ENCODE results near the gene MDFI. TPM values are rescaled to one million over a fixed set of nuclear protein-coding genes. Genes with fewer than 3 reads are reported as not detected.

The MDFI gene
- total and polyA plus RNA-seq, 11 donors: 0.35 to 9.3 (median 2.2) TPM

GRCh38 chr6:41689171-41690008 is 51.1 kb downstream of the MDFI start:
- Histone ChIP-seq H3K9me3 (no peaks in the 10 kb centered on the region), H3K27me3 (no peaks in the 10 kb centered on the region), H3K36me3 (peaks cover 2 to 68% (median 59%) of the 10 kb centered on the region in 9 donors), H3K4me3 (no peak overlapping the region), H3K27ac (peak overlapping the region in 2 of 12 donors; percentile 11 to 51), H3K4me1 (peaks cover 0 to 39% (median 14%) of the 10 kb centered on the region in 12 donors)
- no peak for DNase-seq
- 61 to 76% (median 67%) methylated on average over 9 of the region's 9 CpGs for WGBS, 4 donors
- TF ChIP-seq CTCF (IDR thresholded peaks at IDR 0.05) (no peak), POLR2A (IDR thresholded peaks at IDR 0.05) (no peak)
- ATAC-seq: no peak
- intact Hi-C loops (cut with DNase I): loop anchor here in 3 of 10 donors (5.0 to 10.0 kb wide), 4 partner anchors 85 to 265 kb away; partner anchors contain the start of gene FRS3 (in 2 of the 3)

- Histone ChIP-seq H3K4me1 (peaks cover 0 to 45% (median 14%) of the 10 kb centered on the region in 12 donors), H3K9me3 (no peaks in the 10 kb centered on the region), H3K27me3 (no peaks in the 10 kb centered on the region), H3K36me3 (peaks cover 0 to 54% (median 45%) of the 10 kb centered on the region in 9 donors), H3K27ac (no peak overlapping the region), H3K4me3 (no peak overlapping the region)
- intact Hi-C loops (cut with DNase I): loop anchor here in 2 of 10 donors (5.0 to 10.0 kb wide), 2 partner anchors 84 to 87 kb away; partner anchors contain the start of gene FRS3 (in 2 of the 2)
- DNase-seq: peak in 1 of 5 donors; percentile 59
- WGBS, 4 donors: 95 to 97% (median 95%) methylated on average over 19 to 25 of the region's 25 CpGs
- no peak for TF ChIP-seq POLR2A (IDR thresholded peaks at IDR 0.05)
- no peak for TF ChIP-seq CTCF (IDR thresholded peaks at IDR 0.05)
- no peak for ATAC-seq
Observed at GRCh38 chr6:41690541-41691330, 52.5 kb downstream of the MDFI start.

- H3K9me3 ChIP-seq: no peaks in the 10 kb centered on the region
- TF ChIP-seq POLR2A (IDR thresholded peaks at IDR 0.05) (no peak), CTCF (IDR thresholded peaks at IDR 0.05) (no peak)
- H3K4me3 ChIP-seq: no peak overlapping the region
- peaks cover 0 to 45% (median 14%) of the 10 kb centered on the region in 12 donors for H3K4me1 ChIP-seq
- no peaks in the 10 kb centered on the region for H3K27me3 ChIP-seq
- ATAC-seq (no peak), DNase-seq (no peak)
- H3K27ac ChIP-seq: no peak overlapping the region
- H3K36me3 ChIP-seq: peaks cover 0 to 47% (median 38%) of the 10 kb centered on the region in 9 donors
- 83 to 86% (median 84%) methylated on average over 8 of the region's 8 CpGs for WGBS, 4 donors
- intact Hi-C loops (cut with DNase I): loop anchor here in 2 of 10 donors (5.0 to 10.0 kb wide), 2 partner anchors 83 to 86 kb away; partner anchors contain the start of gene FRS3 (in 2 of the 2)
Observed at GRCh38 chr6:41691426-41692079, 53.3 kb downstream of the MDFI start.
